ENCODE data around the gene DHX16.
A peak's percentile ranks its signal among the peaks of the same experiment; 100 is the strongest.

Gene DHX16

GRCh38 chr6:30691208-30691847 lies 18.5 kb upstream of the DHX16 start:
- no peak for DNase-seq (ENCODE audit: low read depth)

GRCh38 chr6:30690403-30691207 lies 17.8 kb upstream of the DHX16 start, which contains the start of gene NRM:
TSS of gene NRM (minus strand) at chr6:30690984. CDS start at chr6:30690974, 10 bp downstream.
- peak; percentile 91 for DNase-seq (ENCODE audit: low read depth)

- DNase-seq (ENCODE audit: low read depth) = no peak
Observed at GRCh38 chr6:30689985-30690384, 17.2 kb upstream of the DHX16 start.

DNA sequence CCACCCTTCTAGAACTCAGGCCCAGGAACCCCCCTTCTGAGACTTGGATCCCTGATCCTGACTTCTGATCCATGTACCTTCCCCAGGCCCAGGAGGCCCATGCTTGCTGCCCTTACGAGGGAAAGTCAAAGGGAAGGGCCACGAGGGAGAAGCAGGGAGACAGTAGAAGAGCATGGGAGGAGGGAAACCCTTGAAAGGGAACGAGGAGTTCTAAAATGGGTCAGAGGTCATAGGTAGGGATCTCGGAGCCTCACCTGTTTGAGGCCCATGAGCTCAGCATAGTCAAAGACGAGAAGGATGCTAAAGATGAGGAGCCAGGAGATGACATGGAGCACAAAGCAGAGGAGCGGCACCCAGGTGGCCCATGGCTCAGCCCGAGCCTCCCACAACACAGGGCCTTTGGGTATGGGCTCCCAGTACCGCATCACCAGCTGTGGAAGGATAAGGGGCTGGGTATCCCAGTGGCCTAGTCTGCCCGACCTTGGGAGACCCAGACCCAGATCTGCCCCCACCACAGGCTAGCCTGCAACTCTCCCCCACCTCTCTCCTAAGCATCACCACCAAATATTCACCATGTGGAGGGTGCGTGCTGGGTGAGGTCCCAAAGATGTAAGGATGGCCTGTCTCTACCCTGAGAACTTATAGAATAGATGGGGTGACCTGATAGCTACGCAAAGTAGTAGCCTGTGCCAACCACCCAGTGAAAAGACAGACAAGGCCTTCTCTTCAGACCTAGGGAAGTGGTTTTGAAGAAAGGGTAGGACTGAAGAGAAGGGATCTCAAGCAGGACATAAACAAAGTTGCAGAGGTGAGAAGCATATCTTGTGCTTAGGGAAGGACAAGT lies 16.4 kb upstream of the DHX16 start:
- no peak for DNase-seq (ENCODE audit: low read depth)

- DNase-seq (ENCODE audit: low read depth) = no peak
Observed at GRCh38 chr6:30688569-30688968, 15.8 kb upstream of the DHX16 start.

- peak; percentile 55 for DNase-seq (ENCODE audit: low read depth)
Observed at GRCh38 chr6:30687659-30688431, 15.0 kb upstream of the DHX16 start.

- DNase-seq (ENCODE audit: low read depth) = peak; percentile 97
Observed at GRCh38 chr6:30686908-30687658, 14.3 kb upstream of the DHX16 start.

- peak; percentile 79 for DNase-seq (ENCODE audit: low read depth)
Observed at GRCh38 chr6:30686009-30686907, 13.5 kb upstream of the DHX16 start, which contains the start of gene PPP1R18. TSS of gene PPP1R18 (minus strand) at chr6:30686645. CDS start at chr6:30686018, 627 bp downstream.

- DNase-seq (ENCODE audit: low read depth) = peak; percentile 49
Observed at GRCh38 chr6:30685157-30686008, 12.6 kb upstream of the DHX16 start.

DNA sequence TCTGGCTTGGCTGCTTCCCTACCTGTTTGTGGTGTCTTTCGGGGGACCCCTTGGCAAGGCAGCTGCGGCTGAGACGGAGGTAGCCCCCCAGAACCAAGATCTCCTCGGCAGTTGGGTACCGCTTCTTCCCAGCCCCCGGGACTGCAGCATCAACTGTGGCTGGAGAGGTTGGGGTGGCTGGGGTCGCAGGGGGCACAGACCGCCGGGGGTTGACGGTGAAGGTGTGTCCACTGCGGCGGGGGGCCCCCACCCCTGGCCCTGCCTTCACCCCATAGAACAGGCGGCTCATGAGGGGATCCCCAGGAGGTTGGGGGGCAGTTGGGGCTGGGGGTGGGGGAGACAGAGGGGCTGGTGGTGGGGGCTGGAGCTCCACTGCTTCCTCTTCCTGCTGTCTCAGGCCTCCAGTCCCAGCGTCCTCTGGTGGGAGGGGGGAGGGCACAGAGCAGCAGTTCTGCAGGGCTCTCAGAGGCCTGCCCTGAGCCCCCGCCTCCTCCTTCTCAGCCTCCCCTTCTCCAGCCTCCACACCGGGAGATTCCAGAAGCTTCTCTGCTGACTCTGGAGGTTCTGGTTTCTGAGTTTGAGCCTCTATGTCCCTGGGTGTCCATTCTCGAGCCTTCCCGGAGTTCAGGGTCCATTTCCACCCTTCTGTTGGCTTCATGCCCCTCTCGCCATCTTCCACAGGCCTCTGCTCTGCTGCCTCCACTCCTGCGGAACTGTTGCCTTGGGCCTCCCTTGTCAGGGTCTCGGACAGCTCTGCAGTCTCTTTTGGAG lies 11.8 kb upstream of the DHX16 start:
- DNase-seq (ENCODE audit: low read depth) = peak; percentile 68

- no peak for DNase-seq (ENCODE audit: low read depth)
Observed at GRCh38 chr6:30683980-30684338, 11.2 kb upstream of the DHX16 start.

DNA sequence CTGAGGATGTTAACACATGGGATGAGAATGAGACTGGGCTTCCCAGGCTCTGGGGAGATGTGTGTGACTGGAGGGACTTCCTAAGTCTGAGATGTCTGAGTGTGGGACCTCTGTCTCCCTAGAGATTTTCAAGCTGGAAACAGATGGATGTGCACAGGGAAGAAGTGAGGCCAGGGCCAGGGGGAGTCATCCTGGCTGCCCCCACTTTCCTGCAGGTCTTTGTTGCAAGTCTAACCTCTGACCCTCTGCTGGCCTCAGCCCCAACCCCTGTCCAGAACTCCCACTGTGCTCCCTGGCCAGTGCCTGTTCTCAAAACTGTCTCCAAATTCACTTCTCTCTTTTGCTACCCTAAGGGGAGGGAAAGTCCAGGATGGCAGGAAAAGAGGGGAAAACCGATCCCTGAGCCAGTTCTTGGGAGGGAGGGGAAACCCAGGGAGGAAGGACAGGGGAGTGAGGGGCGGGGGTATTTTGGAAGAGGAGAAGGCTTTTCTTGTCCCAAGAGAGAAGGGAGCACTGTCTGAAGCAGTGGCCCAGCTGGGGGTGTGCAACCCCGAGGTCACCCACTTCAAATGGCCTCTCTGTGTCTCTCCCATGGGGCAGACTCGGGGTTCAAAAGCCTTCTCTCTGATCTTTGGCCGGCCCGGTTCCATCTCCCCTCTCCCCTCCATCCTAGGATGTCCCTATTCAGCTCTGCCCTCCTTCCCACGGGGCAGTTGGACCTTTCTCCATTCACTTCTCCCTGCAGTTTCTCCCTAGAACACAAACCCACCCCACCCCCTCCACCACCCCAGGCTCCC lies 10.6 kb upstream of the DHX16 start:
- DNase-seq (ENCODE audit: low read depth) = no peak

DNA sequence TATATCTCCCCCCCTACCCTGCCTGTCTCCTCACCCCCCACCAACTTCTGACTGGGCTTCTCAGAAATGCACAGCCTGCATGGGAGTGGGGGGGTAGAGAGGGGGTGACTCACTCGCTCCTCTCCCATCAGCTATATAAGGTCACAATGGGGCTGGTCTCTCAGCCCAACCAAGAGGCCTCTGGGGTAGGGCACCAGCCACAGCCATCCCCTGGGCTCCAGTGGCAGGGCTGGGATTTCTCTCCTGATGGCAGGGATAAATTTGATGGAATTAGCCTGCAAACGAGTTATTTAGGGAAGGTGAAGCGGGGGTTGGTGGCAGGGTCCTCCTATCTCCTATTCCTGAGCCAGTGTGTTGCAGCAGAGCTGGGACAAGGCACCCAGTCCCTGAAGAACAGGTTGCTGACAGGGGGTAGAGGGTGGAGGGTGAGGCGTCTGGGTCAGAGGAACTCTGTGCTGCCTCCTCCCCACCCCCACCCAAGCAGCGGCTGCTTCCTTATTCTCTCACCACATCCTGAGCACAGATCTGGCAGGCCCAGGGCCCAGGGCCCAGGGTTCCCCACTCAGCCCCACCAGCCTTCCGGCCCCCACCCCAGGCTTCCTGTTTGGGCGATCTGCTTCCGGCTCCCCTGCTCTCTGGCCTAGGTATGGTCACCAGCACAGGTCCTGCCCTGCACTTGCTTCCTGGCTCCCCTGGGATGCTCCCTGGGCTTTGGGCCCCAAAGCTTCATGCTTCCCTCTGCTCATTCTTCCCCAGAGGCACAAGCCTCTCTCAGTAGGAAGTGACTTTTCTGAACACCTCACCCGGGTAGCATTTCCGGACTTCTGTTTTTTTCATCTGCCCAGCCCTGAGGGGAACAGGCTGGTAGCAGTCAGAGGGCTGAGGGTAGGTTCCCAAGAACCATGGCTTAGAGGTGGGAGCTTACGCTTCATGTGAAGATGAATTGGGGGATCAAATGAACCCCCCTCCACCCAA lies 9.6 kb upstream of the DHX16 start:
- peak; percentile 95 for DNase-seq (ENCODE audit: low read depth)

- no peak for DNase-seq (ENCODE audit: low read depth)
Observed at GRCh38 chr6:30681766-30682142, 8.9 kb upstream of the DHX16 start.

DNA sequence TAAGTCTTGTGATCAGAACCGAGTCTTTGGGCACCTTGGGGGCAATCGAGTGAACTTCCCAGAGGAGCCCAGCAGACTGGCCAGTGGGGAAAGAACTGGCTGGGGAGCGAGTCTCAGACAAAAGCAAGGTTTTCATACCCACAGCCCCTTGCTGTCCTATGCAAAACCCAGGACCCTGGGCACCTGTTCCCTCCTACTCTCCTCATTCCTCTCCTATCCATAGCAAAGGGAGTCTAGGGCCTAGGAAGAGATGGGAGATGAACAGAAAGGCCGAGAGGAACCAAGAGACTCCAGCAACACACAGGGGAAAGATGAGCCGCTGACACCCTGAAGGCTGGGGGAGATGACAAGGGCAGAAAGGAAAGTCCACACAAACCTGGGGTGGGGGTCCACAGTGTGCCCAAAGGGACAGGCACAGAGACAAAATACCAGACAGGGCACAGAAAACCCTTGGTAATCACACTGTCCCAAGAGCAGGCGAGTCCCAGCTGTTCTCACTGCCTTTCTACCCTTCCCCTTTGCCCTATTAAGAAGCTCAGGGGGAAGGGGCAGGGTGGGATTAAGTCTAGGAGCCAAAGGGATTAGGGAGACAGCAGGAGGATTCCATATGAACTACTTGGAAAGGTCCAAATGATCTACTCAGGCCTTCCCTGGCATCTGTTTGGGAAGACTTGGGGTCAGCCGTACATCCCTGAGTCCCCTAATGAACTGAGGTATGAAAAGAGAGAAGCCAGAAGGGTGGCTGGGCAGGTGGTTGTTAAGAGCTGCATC lies 7.1 kb upstream of the DHX16 start:
- DNase-seq (ENCODE audit: low read depth) = no peak

Data from EH (cell line).